Neural cell (in vitro differentiated cells): ENCODE results near the gene COP1. TPM values are rescaled to one million over a fixed set of nuclear protein-coding genes. Genes with fewer than 3 reads are reported as not detected.
"Not testable (repeated sequence)": the region's sequence is repeated elsewhere in the genome, so short reads cannot be mapped to it uniquely, and the experiment has no call there.

ENCODE experiments used
- H2AFZ ChIP-seq: fragments of 200-600, 300-800 bp; sonication (generic), shearing (Covaris generic); 2 replicates; pipeline ENCODE4 v1.6.0; 2014; ENCODE audit warnings: low read depth, mild to moderate bottlenecking, antibody characterized with exemption, low read length, moderate library complexity
- H3F3A ChIP-seq: fragments of 200-600 bp; shearing (Covaris generic); 2 replicates; pipeline ENCODE4 v1.6.1; 2016; ENCODE audit warnings: mild to moderate bottlenecking, moderate library complexity, mixed read lengths, antibody characterized with exemption, low read length; ENCODE audit not compliant: insufficient read depth, poor library complexity, severe bottlenecking
- H3K27ac ChIP-seq: fragments of 200-600, 300-800 bp; sonication (generic), shearing (Covaris generic); 2 replicates; pipeline ENCODE4 v1.5.1; 2014; ENCODE audit warnings: mild to moderate bottlenecking, low read length, moderate library complexity
- H3K27me3 ChIP-seq: fragments of 300-800, 200-600 bp; sonication (generic), shearing (Covaris generic); 2 replicates; pipeline ENCODE4 v1.6.0; 2014; ENCODE audit warnings: mild to moderate bottlenecking, low read depth, low read length, moderate library complexity; ENCODE audit not compliant: insufficient read depth
- H3K36me3 ChIP-seq: fragments of 300-800, 200-600 bp; sonication (generic), shearing (Covaris generic); 2 replicates; pipeline ENCODE4 v1.5.1; 2014; ENCODE audit warnings: mild to moderate bottlenecking, antibody characterized with exemption, low read length, moderate library complexity; ENCODE audit not compliant: insufficient read depth
- H3K4me2 ChIP-seq: fragments of 300-800, 200-600 bp; sonication (generic), shearing (Covaris generic); 2 replicates; pipeline ENCODE4 v1.6.0; 2014; ENCODE audit warnings: mild to moderate bottlenecking, low read length
- H3K4me3 ChIP-seq: fragments of 300-800, 200-600 bp; sonication (generic), shearing (Covaris generic); 2 replicates; pipeline ENCODE4 v1.5.1; 2014; ENCODE audit warnings: mild to moderate bottlenecking, low read length, moderate library complexity
- H3K79me2 ChIP-seq: fragments of 200-600 bp; shearing (Covaris generic); replicated peaks from 2 replicates; pipeline ENCODE4 v1.6.0; 2014; ENCODE audit warnings: mild to moderate bottlenecking, low read length, moderate library complexity; ENCODE audit not compliant: insufficient read depth
- H3K9ac ChIP-seq: fragments of 300-800, 200-600 bp; sonication (generic), shearing (Covaris generic); 2 replicates; pipeline ENCODE4 v1.6.1; 2016; ENCODE audit warnings: mild to moderate bottlenecking, low read length, mixed read lengths
- H3K9me2 ChIP-seq: fragments of 200-600 bp; shearing (Covaris generic); 2 replicates; pipeline ENCODE4 v1.6.1; 2016; ENCODE audit warnings: mild to moderate bottlenecking, low read length, mixed read lengths; ENCODE audit not compliant: insufficient read depth
- H3K9me3 ChIP-seq: fragments of 200-600, 300-800 bp; sonication (generic), shearing (Covaris generic); 2 replicates; pipeline ENCODE4 v1.6.1; 2016; ENCODE audit warnings: mild to moderate bottlenecking, mixed run types, low read length, moderate library complexity, mixed read lengths
- H4K20me1 ChIP-seq: fragments of 200-600 bp; shearing (Covaris generic); 2 replicates; pipeline ENCODE4 v1.6.1; 2016; ENCODE audit warnings: mild to moderate bottlenecking, mixed run types; ENCODE audit not compliant: insufficient read depth
- CTCF ChIP-seq: fragments of 450-650 bp; IDR thresholded peaks from 2 replicates; pipeline ENCODE4 v1.5.1; 2014; ENCODE audit warnings: antibody characterized with exemption, mild to moderate bottlenecking, moderate library complexity; ENCODE audit not compliant: poor library complexity, severe bottlenecking
- EP300 ChIP-seq: fragments of 450-650 bp; conservative IDR thresholded peaks from 2 replicates; pipeline ENCODE4 v1.6.1; 2014; ENCODE audit warnings: antibody characterized with exemption, mild to moderate bottlenecking, moderate library complexity; ENCODE audit not compliant: poor library complexity, severe bottlenecking
- EZH2 ChIP-seq: fragments of 200-600, 300-800 bp; shearing (Covaris generic), sonication (generic); IDR thresholded peaks from 2 replicates; pipeline ENCODE4 v1.6.1; 2014; ENCODE audit warnings: antibody characterized with exemption, low read length, borderline replicate concordance, mild to moderate bottlenecking; ENCODE audit not compliant: insufficient read depth, poor library complexity, severe bottlenecking
- MXI1 ChIP-seq: fragments of 450-650 bp; conservative IDR thresholded peaks from 2 replicates; pipeline ENCODE4 v1.6.1; 2014; ENCODE audit warnings: antibody characterized with exemption, mild to moderate bottlenecking; ENCODE audit not compliant: poor library complexity, severe bottlenecking
- POLR2AphosphoS5 ChIP-seq: IDR thresholded peaks from 2 replicates; pipeline ENCODE4 v1.6.1; 2012
- RAD21 ChIP-seq: fragments of 450-650 bp; conservative IDR thresholded peaks from 2 replicates; pipeline ENCODE4 v1.6.1; 2014; ENCODE audit warnings: antibody characterized with exemption, mild to moderate bottlenecking, moderate library complexity
- SMC3 ChIP-seq: fragments of 450-650 bp; conservative IDR thresholded peaks from 2 replicates; pipeline ENCODE4 v1.6.1; 2014; ENCODE audit warnings: antibody characterized with exemption, mild to moderate bottlenecking, moderate library complexity; ENCODE audit not compliant: poor library complexity
- TAF1 ChIP-seq: IDR thresholded peaks from 2 replicates; pipeline ENCODE4 v1.6.1; 2012; ENCODE audit warnings: low read depth
- polyA plus RNA-seq: library from polyadenylated mRNA; depleted of rRNA; stranded (reverse); fragments of >200 nt; gene quantifications from 2 replicates; pipeline ENCODE4 v1.2.3, GENCODE V29; 2014
- TF ChIP-seq, protein P1 (sequence below): IDR thresholded peaks from 2 replicates; pipeline ENCODE4 v1.6.1; 2012; ENCODE audit warnings: borderline replicate concordance

COP1 gene
- polyA plus RNA-seq, 1 donor from 2014 or later, result 72.3 TPM

- no peak overlapping the region for H3K4me2 ChIP-seq
- H3K36me3 ChIP-seq, result peaks cover 19% of the 10 kb centered on the region
- H4K20me1 ChIP-seq, result no peaks in the 10 kb centered on the region
- no peak overlapping the region for H3K27ac ChIP-seq
- H2AFZ ChIP-seq, result no peak overlapping the region
- no peaks in the 10 kb centered on the region for H3K9me2 ChIP-seq
- H3K79me2 ChIP-seq, result no peaks in the 10 kb centered on the region
- H3F3A ChIP-seq, result no peaks in the 10 kb centered on the region
- H3K4me3 ChIP-seq, result no peak overlapping the region
- H3K9me3 ChIP-seq, result peaks cover 4% of the 10 kb centered on the region
- TF ChIP-seq, protein P1, sequence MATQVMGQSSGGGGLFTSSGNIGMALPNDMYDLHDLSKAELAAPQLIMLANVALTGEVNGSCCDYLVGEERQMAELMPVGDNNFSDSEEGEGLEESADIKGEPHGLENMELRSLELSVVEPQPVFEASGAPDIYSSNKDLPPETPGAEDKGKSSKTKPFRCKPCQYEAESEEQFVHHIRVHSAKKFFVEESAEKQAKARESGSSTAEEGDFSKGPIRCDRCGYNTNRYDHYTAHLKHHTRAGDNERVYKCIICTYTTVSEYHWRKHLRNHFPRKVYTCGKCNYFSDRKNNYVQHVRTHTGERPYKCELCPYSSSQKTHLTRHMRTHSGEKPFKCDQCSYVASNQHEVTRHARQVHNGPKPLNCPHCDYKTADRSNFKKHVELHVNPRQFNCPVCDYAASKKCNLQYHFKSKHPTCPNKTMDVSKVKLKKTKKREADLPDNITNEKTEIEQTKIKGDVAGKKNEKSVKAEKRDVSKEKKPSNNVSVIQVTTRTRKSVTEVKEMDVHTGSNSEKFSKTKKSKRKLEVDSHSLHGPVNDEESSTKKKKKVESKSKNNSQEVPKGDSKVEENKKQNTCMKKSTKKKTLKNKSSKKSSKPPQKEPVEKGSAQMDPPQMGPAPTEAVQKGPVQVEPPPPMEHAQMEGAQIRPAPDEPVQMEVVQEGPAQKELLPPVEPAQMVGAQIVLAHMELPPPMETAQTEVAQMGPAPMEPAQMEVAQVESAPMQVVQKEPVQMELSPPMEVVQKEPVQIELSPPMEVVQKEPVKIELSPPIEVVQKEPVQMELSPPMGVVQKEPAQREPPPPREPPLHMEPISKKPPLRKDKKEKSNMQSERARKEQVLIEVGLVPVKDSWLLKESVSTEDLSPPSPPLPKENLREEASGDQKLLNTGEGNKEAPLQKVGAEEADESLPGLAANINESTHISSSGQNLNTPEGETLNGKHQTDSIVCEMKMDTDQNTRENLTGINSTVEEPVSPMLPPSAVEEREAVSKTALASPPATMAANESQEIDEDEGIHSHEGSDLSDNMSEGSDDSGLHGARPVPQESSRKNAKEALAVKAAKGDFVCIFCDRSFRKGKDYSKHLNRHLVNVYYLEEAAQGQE, result no peak
- no peak for TF ChIP-seq MXI1
- no peak for TF ChIP-seq EP300
- TF ChIP-seq RAD21, result no peak
- no peak for TF ChIP-seq CTCF
- TF ChIP-seq POLR2AphosphoS5, result no peak
- TF ChIP-seq TAF1, result no peak
- TF ChIP-seq SMC3, result no peak
- TF ChIP-seq EZH2, result no peak
- H3K27me3 ChIP-seq, result no peaks in the 10 kb centered on the region
- H3K9ac ChIP-seq, result no peak overlapping the region
These were observed 222.9 kb downstream of the COP1 start for GRCh38 chr1:175984057-175984812.

DNA sequence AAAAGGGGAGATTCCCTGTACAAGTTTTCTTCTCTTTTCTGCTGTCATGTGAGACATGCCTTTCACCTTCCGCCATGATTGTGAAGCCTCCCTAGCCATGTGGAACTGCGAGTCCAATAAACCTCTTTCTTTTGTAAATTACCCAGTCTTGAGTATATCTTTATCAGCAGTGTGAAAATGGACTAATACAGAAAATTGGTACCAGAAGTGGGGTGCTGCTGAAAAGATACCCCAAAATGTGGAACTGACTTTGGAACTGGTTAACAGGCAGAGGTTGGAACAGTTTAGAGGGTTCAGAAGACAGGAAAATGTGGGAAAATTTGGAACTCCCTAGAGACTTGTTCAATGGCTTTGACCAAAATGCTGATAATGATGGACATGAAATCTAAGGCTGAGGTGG is 223.7 kb downstream of the COP1 start:
- not testable (repeated sequence) for H3K27me3 ChIP-seq

More for the DNA sequence above, 223.7 kb downstream of the COP1 start:
- H3K9ac ChIP-seq, H3K4me3 ChIP-seq, H4K20me1 ChIP-seq, H3K9me2 ChIP-seq, H3K27ac ChIP-seq, H3K9me3 ChIP-seq, H2AFZ ChIP-seq, H3K4me2 ChIP-seq, H3K79me2 ChIP-seq, H3F3A ChIP-seq: not testable (repeated sequence)
- peaks cover 19% of the 10 kb centered on the region for H3K36me3 ChIP-seq
